Activated naive CD4-positive, alpha-beta T cell (primary cell): ENCODE measurements around the gene SNRPE.

Experiments
- DNase-seq, 4 experiments: peaks; one replicate each; lab custom pipeline; 2025; lab: John Stamatoyannopoulos, UW

SNRPE gene

GRCh38 chr1:203880606-203881005, 19.2 kb downstream of the SNRPE start:
- DNase-seq, result no peak

GRCh38 chr1:203888807-203889251, 27.4 kb downstream of the SNRPE start:
- DNase-seq, result no peak

GRCh38 chr1:203891950-203892349, 30.6 kb downstream of the SNRPE start:
- no peak for DNase-seq

- no peak for DNase-seq
Observed at GRCh38 chr1:203898458-203899352, 37.3 kb downstream of the SNRPE start.

GRCh38 chr1:203899353-203899716, 37.9 kb downstream of the SNRPE start:
- DNase-seq, result no peak

GRCh38 chr1:203899869-203900714, 38.7 kb downstream of the SNRPE start:
- no peak for DNase-seq

- no peak for DNase-seq
Observed at GRCh38 chr1:203901581-203901980, 40.2 kb downstream of the SNRPE start.

GRCh38 chr1:203905275-203905674, 43.9 kb downstream of the SNRPE start:
- DNase-seq, result no peak

GRCh38 chr1:203906932-203907331, 45.5 kb downstream of the SNRPE start:
- no peak for DNase-seq

GRCh38 chr1:203907901-203908300, 46.5 kb downstream of the SNRPE start:
- no peak for DNase-seq

GRCh38 chr1:203911806-203912205, 50.4 kb downstream of the SNRPE start:
- no peak for DNase-seq

- DNase-seq, result no peak
Observed at GRCh38 chr1:203913073-203913521, 51.7 kb downstream of the SNRPE start.

- no peak for DNase-seq
Observed at GRCh38 chr1:203914292-203914691, 52.9 kb downstream of the SNRPE start.

- DNase-seq, result no peak
Observed at GRCh38 chr1:203915811-203916210, 54.4 kb downstream of the SNRPE start.

GRCh38 chr1:203916756-203917155, 55.4 kb downstream of the SNRPE start:
- DNase-seq, result no peak
